ENCODE data around the gene GLIS2. TPM values are rescaled to one million over a fixed set of nuclear protein-coding genes. Genes with fewer than 3 reads are reported as not detected.

Gene GLIS2
- total RNA-seq, 1 experiment from 2014 or later = 18.2 TPM

DNA sequence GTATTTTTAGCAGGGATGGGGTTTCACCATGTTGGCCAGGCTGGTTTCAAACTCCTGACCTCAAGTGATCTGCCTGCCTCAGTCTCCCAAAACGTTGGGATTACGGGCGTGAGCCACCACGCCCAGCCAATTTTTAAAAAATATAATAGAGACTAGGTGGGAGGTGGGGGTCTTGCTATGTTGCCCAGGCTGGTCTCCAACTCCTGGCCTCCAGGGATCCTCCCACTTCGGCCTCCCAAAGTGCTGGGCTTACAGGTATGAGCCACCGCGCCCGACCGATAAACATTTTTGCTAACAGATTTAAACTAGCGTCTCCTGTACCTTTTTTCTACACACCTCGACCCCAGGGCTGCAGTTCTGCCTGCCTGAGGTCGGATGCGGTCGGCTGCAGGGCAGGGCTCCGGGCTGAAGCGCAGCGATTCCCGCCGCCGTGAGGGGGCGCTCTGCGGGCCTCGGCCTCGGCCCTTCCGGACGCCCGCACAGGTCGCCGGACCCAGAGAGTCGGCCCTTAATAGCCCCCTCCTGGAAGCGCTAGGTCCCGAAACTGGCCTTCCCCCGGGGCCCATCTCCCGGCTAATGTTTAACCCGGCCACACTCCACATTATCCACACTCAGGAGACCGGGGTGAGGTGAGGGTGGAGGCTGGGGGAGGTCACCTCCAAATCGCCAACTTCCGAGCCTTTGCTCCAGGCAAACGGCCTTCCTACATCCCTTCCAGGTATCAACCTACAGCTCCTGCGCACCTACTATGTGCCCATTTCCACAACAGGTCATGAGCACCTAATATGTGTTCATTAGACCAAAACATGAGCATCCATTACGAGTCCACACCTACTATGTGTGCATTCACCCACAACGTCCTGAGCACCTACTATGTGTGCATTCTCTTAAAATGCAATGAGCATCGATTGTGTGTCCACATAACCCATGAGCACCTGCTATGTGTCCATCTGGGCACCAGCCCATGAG, 2.0 kb upstream of the GLIS2 start:
- CTCF ChIA-PET = interaction anchor here (1.0 kb wide), 1 partner anchor 16 kb away, joined by 4 read pairs; no protein-coding TSS in a partner anchor
- Histone ChIP-seq H3K79me2 (ENCODE audit: insufficient read depth, low read length) (peaks cover 27% of the 10 kb centered on the region), H3K9me2 (ENCODE audit: insufficient read depth) (no peaks in the 10 kb centered on the region), H3K27me3 (ENCODE audit: insufficient read depth, low read length) (no peaks in the 10 kb centered on the region), H3K4me3 (replicated peaks in 1 of 2; ENCODE audit: low read depth in 1 of 2, low read length in 2 of 2) (peak overlapping the region; percentile 28 to 62), H3K9ac (ENCODE audit: low read length) (peak overlapping the region; percentile 77), H3K9me3 (ENCODE audit: control insufficient read depth in 1 of 2, insufficient read depth in 1 of 2, low read depth in 1 of 2, low read length in 2 of 2) (no peaks in the 10 kb centered on the region), H3K36me3 (ENCODE audit: control insufficient read depth in 1 of 2, insufficient read depth in 2 of 2, low read length in 2 of 2) (no peaks in the 10 kb centered on the region), H3K27ac (ENCODE audit: low read depth, low read length) (peak overlapping the region; percentile 79), H3K4me1 (ENCODE audit: control insufficient read depth in 1 of 2, insufficient read depth in 2 of 2, low read length in 2 of 2) (peaks cover 33 to 62% of the 10 kb centered on the region in 2 experiments), H2AFZ (ENCODE audit: low read depth, low read length, poor library complexity, severe bottlenecking) (peak overlapping the region; percentile 72), H3K4me2 (ENCODE audit: low read length) (peak overlapping the region; percentile 98), H4K20me1 (ENCODE audit: insufficient read depth) (no peaks in the 10 kb centered on the region; the same call in 1 of the 2 replicates)
- RAD21 ChIA-PET (ENCODE audit: low non-redundant PET in 1 of 2, low total read pairs in 2 of 2, uncharacterized antibody in 2 of 2, unreplicated experiment in 2 of 2) = no interaction called here
- peak; percentile 64 for DNase-seq (ENCODE audit: low read depth, low spot score)
- intact Hi-C loops (cut with micrococcal nuclease) = no loop called here
- ATAC-seq = peak; percentile 45
- POLR2A ChIA-PET = no interaction called here
- BruUV-seq (replicated peaks) = no TSS peak
- TF ChIP-seq CBX3 (IDR thresholded peaks at IDR 0.05; ENCODE audit: low read depth) (no peak), SP1 (IDR thresholded peaks at IDR 0.05; ENCODE audit: low read depth) (no peak), ZFX (IDR thresholded peaks at IDR 0.05) (peak; percentile 40; the same call in 1 of the 2 replicates), CEBPB (IDR thresholded peaks at IDR 0.05; ENCODE audit: low read depth) (no peak), FOSL1 (IDR thresholded peaks at IDR 0.05; ENCODE audit: low read depth) (no peak), JUND (IDR thresholded peaks at IDR 0.05) (no peak), EZH2phosphoT487 (IDR thresholded peaks at IDR 0.05; ENCODE audit: borderline replicate concordance) (no peak), TCF7L2 (IDR thresholded peaks at IDR 0.05; ENCODE audit: borderline replicate concordance, extremely low read depth, insufficient read depth, insufficient read length) (no peak), POLR2A (IDR thresholded peaks at IDR 0.05; ENCODE audit: borderline replicate concordance, extremely low read depth, insufficient read depth, insufficient read length) (peak; percentile 29), YY1 (IDR thresholded peaks at IDR 0.05; ENCODE audit: extremely low read depth, insufficient replicate concordance, low read depth, low read length) (peak; percentile 23), EGR1 (IDR thresholded peaks at IDR 0.05; ENCODE audit: low read depth) (no peak), RAD21 (IDR thresholded peaks at IDR 0.05; ENCODE audit: low read depth) (no peak), EZH2 (IDR thresholded peaks at IDR 0.05) (no peak)
- TF ChIP-seq, protein P1, sequence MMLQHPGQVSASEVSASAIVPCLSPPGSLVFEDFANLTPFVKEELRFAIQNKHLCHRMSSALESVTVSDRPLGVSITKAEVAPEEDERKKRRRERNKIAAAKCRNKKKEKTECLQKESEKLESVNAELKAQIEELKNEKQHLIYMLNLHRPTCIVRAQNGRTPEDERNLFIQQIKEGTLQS (IDR thresholded peaks at IDR 0.05) = no peak
- TF ChIP-seq, protein P2, sequence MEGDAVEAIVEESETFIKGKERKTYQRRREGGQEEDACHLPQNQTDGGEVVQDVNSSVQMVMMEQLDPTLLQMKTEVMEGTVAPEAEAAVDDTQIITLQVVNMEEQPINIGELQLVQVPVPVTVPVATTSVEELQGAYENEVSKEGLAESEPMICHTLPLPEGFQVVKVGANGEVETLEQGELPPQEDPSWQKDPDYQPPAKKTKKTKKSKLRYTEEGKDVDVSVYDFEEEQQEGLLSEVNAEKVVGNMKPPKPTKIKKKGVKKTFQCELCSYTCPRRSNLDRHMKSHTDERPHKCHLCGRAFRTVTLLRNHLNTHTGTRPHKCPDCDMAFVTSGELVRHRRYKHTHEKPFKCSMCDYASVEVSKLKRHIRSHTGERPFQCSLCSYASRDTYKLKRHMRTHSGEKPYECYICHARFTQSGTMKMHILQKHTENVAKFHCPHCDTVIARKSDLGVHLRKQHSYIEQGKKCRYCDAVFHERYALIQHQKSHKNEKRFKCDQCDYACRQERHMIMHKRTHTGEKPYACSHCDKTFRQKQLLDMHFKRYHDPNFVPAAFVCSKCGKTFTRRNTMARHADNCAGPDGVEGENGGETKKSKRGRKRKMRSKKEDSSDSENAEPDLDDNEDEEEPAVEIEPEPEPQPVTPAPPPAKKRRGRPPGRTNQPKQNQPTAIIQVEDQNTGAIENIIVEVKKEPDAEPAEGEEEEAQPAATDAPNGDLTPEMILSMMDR (IDR thresholded peaks at IDR 0.05 in 2 of 3, conservative IDR thresholded peaks at IDR 0.05 in 1 of 3; ENCODE audit: borderline replicate concordance in 1 of 3, insufficient read depth in 1 of 3, low read depth in 2 of 3, low read length in 2 of 3) = peak in 2 of 3 experiments; percentile 81 to 95; a peak in 4 of 6 replicates
- TF ChIP-seq, protein P3, sequence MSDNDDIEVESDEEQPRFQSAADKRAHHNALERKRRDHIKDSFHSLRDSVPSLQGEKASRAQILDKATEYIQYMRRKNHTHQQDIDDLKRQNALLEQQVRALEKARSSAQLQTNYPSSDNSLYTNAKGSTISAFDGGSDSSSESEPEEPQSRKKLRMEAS (IDR thresholded peaks at IDR 0.05) = no peak
- TF ChIP-seq, protein P4, sequence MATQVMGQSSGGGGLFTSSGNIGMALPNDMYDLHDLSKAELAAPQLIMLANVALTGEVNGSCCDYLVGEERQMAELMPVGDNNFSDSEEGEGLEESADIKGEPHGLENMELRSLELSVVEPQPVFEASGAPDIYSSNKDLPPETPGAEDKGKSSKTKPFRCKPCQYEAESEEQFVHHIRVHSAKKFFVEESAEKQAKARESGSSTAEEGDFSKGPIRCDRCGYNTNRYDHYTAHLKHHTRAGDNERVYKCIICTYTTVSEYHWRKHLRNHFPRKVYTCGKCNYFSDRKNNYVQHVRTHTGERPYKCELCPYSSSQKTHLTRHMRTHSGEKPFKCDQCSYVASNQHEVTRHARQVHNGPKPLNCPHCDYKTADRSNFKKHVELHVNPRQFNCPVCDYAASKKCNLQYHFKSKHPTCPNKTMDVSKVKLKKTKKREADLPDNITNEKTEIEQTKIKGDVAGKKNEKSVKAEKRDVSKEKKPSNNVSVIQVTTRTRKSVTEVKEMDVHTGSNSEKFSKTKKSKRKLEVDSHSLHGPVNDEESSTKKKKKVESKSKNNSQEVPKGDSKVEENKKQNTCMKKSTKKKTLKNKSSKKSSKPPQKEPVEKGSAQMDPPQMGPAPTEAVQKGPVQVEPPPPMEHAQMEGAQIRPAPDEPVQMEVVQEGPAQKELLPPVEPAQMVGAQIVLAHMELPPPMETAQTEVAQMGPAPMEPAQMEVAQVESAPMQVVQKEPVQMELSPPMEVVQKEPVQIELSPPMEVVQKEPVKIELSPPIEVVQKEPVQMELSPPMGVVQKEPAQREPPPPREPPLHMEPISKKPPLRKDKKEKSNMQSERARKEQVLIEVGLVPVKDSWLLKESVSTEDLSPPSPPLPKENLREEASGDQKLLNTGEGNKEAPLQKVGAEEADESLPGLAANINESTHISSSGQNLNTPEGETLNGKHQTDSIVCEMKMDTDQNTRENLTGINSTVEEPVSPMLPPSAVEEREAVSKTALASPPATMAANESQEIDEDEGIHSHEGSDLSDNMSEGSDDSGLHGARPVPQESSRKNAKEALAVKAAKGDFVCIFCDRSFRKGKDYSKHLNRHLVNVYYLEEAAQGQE (IDR thresholded peaks at IDR 0.05; ENCODE audit: low read depth) = no peak
- TF ChIP-seq, protein P5, sequence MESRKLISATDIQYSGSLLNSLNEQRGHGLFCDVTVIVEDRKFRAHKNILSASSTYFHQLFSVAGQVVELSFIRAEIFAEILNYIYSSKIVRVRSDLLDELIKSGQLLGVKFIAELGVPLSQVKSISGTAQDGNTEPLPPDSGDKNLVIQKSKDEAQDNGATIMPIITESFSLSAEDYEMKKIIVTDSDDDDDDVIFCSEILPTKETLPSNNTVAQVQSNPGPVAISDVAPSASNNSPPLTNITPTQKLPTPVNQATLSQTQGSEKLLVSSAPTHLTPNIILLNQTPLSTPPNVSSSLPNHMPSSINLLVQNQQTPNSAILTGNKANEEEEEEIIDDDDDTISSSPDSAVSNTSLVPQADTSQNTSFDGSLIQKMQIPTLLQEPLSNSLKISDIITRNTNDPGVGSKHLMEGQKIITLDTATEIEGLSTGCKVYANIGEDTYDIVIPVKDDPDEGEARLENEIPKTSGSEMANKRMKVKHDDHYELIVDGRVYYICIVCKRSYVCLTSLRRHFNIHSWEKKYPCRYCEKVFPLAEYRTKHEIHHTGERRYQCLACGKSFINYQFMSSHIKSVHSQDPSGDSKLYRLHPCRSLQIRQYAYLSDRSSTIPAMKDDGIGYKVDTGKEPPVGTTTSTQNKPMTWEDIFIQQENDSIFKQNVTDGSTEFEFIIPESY (IDR thresholded peaks at IDR 0.05; ENCODE audit: extremely low read depth, insufficient replicate concordance, low read length) = no peak
